Measurements from ENCODE around the gene SAP30BP. TPM values are rescaled to one million over a fixed set of nuclear protein-coding genes. Genes with fewer than 3 reads are reported as not detected.

SAP30BP gene
- total RNA-seq, 4 donors from 2014 or later: 58.0 to 78.9 (median 61.7) TPM

- no peak for TF ChIP-seq CTCF (IDR thresholded peaks at IDR 0.05; ENCODE audit: low read depth)
Measured at GRCh38 chr17:75695141-75695829, 28.1 kb downstream of the SAP30BP start.

- no peak for TF ChIP-seq CTCF (IDR thresholded peaks at IDR 0.05; ENCODE audit: low read depth)
Measured at GRCh38 chr17:75695830-75696271, 28.7 kb downstream of the SAP30BP start.

- TF ChIP-seq CTCF (IDR thresholded peaks at IDR 0.05; ENCODE audit: low read depth): no peak
Measured at GRCh38 chr17:75697651-75698291, 30.6 kb downstream of the SAP30BP start.

- no peak for TF ChIP-seq CTCF (IDR thresholded peaks at IDR 0.05; ENCODE audit: low read depth)
Measured at GRCh38 chr17:75698659-75699058, 31.5 kb downstream of the SAP30BP start.

- TF ChIP-seq CTCF (IDR thresholded peaks at IDR 0.05; ENCODE audit: low read depth): no peak
Measured at GRCh38 chr17:75701288-75701687, 34.1 kb downstream of the SAP30BP start.

GRCh38 chr17:75703191-75703590 is 36.1 kb downstream of the SAP30BP start:
- no peak for TF ChIP-seq CTCF (IDR thresholded peaks at IDR 0.05; ENCODE audit: low read depth)

GRCh38 chr17:75703591-75703990 is 36.5 kb downstream of the SAP30BP start:
- no peak for TF ChIP-seq CTCF (IDR thresholded peaks at IDR 0.05; ENCODE audit: low read depth)
